Peyer's patch (tissue), 4 donors: ENCODE data around the gene ZNF814.
"Not testable (repeated sequence)": the region's sequence is repeated elsewhere in the genome, so short reads cannot be mapped to it uniquely, and the experiment has no call there.

Experiments
- POLR2A ChIP-seq, 2 donors: fragments of 450-650 bp; IDR thresholded peaks; one replicate each; pipeline ENCODE4 v1.5.1; 2017; ENCODE audit warnings: antibody characterized with exemption in 2 of 2, mild to moderate bottlenecking in 2 of 2, moderate library complexity in 2 of 2
- TF ChIP-seq, protein P1 (sequence below), 6 experiments: fragments of 450-650 bp in 4 of 6; fragments of 200-600 bp in 2 of 6; sonication (generic) in 1 of 6; IDR thresholded peaks; one replicate each; pipeline ENCODE4 v1.5.1; 2017 to 2019; ENCODE audit warnings: antibody characterized with exemption in 6 of 6, mild to moderate bottlenecking in 3 of 6, moderate library complexity in 1 of 6

DNA sequence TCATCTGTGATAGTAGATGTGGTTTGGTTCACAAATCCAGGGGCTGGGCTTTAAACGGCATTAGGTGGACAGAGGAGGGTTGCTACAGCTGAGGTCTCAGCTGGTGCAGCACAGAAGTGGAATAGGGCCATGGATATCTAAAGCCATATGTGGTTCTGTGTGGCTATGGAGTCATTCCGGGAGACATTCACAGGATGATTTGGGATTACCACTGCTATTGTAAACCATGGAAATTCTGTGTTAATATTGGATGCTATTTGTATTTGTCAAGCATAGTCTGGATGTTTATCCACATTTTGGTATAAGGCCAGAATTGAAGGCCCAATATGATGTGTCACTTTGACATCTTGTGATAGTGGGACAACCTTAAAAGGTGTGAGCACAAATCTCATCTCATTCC lies 65.7 kb downstream of the ZNF814 start:
- TF ChIP-seq, protein P1, sequence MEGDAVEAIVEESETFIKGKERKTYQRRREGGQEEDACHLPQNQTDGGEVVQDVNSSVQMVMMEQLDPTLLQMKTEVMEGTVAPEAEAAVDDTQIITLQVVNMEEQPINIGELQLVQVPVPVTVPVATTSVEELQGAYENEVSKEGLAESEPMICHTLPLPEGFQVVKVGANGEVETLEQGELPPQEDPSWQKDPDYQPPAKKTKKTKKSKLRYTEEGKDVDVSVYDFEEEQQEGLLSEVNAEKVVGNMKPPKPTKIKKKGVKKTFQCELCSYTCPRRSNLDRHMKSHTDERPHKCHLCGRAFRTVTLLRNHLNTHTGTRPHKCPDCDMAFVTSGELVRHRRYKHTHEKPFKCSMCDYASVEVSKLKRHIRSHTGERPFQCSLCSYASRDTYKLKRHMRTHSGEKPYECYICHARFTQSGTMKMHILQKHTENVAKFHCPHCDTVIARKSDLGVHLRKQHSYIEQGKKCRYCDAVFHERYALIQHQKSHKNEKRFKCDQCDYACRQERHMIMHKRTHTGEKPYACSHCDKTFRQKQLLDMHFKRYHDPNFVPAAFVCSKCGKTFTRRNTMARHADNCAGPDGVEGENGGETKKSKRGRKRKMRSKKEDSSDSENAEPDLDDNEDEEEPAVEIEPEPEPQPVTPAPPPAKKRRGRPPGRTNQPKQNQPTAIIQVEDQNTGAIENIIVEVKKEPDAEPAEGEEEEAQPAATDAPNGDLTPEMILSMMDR (IDR thresholded peaks at IDR 0.05) = not testable (repeated sequence)
- TF ChIP-seq POLR2A (IDR thresholded peaks at IDR 0.05) = not testable (repeated sequence)
